HT-29 (cell line): ENCODE data around the gene LAMA2. TPM values are rescaled to one million over a fixed set of nuclear protein-coding genes. Genes with fewer than 3 reads are reported as not detected.

Experiments used
- DNase-seq: peaks from one replicate; pipeline ENCODE4 v3.0.0-alpha.2; 2015; ENCODE audit warnings: low spot score
- total RNA-seq: library from RNA; depleted of rRNA; stranded (reverse); fragments of >200 nt; shearing (Covaris generic); gene quantifications from 2 replicates; pipeline ENCODE4 v1.2.3, GENCODE V29; 2014

Gene LAMA2
- total RNA-seq, 1 experiment from 2014 or later: 0.08 TPM

GRCh38 chr6:129262661-129263060 is 379.7 kb downstream of the LAMA2 start:
- DNase-seq: no peak

DNA sequence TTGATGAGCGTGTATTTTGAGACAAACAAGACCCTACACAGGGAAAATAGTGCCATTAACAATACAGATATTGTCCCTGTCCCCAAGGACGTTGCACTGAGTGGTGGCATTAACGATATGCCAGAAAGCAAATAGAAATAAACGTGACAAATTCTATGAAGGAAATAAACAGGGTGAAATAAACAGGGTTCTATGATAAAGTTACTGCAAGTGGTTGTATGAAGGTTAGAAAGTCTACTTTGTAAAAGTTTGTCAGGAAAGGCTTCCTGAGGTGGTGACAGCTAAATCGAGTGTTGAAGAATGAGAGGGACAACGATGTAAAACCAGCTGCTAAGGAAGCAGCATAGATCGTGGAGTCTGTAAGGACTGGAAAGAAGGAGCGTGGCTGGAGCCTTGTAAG is 380.2 kb downstream of the LAMA2 start:
- no peak for DNase-seq

GRCh38 chr6:129264480-129265045 is 381.6 kb downstream of the LAMA2 start:
- DNase-seq: no peak

- no peak for DNase-seq
These were observed 384.1 kb downstream of the LAMA2 start for GRCh38 chr6:129267028-129267427.

DNA sequence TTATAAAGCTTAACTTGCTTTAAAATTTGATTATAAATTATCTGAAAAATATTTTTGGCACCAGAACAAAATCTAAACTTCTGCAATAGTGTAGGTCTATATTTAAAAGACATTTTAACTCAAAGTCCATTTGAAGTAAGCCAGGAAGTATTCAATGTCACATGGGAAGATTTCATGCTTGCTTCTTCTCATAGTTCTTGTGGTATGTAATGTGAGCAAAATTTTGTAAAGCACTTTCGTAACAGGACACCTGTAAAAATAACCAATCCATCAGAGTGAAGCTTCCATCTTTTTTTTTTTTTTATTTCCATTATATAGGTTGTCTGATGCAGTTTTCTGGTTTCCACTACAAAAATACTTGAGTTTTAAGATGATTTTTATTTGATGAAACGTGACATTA is 386.1 kb downstream of the LAMA2 start:
- no peak for DNase-seq

- DNase-seq: no peak
These were observed 387.0 kb downstream of the LAMA2 start for GRCh38 chr6:129269891-129270290.

DNA sequence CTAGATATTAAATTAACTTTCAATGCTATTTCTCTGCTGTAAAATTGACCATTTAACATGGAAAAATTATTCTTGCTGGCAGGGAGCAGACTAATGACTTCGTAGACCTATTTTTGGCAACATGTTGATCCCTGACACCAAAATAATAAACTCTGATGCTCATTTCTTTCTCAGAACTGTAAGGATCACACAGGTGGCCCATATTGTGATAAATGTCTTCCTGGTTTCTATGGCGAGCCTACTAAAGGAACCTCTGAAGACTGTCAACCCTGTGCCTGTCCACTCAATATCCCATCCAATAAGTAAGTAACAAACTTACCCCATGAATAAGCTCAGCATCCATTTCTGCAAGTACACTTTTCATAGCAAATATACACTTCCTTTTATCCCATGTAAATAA is 387.5 kb downstream of the LAMA2 start:
- DNase-seq: no peak

DNA sequence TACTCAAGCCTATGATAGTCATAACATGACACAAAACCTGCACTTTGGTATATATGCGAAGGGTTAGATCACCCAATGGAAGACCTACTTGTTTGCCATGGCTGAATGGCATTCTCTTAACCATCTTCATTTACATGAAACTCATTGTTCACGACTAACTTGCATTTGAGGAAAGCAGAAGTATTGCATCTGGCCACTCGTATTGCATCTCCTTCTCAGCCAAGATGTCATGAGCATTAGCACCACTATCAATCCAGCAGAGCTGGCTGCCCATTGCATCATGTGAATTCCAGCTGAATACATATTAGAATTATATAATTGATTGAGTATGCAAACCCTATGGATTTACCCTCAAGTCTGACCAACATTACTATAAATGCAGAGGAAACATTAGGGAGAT is 390.2 kb downstream of the LAMA2 start:
- no peak for DNase-seq

GRCh38 chr6:129276461-129276860 is 393.5 kb downstream of the LAMA2 start:
- DNase-seq: no peak

DNA sequence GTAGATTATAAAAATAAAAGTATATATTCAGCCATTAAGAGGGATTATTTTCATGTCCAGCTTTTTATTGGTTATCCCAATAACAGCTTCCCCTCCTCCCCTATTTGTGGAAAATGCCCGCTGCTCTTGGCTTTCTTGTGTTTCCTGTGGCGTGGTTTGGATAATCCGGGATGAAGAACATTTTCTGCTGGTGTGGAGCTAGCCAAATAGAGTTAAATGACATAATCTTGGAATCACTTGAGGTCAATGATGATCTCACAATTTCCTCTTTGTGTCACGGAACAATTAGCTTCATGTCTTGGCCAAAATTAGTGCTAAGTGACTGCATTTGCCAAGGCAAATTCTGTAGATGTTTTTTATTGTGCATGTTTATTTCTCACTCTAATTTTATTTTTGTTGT is 394.0 kb downstream of the LAMA2 start:
- DNase-seq: no peak

- no peak for DNase-seq
These were observed 396.7 kb downstream of the LAMA2 start for GRCh38 chr6:129279343-129280292.

DNA sequence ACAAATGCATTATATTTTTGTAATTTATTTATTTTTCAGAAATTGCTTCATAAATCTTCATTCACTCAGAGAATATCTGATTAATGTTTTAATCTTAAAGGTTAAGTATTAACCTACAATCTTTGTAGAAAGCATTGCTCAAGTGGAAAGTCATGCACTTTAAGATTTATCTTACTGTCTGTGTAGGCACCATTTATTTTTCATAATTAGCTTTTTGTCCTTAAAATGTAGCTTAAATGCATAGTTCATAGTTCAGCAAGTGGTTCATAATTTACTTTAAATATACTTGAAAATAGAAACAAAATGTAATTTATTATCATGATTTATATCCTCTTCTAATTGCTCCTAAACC is 397.3 kb downstream of the LAMA2 start:
- DNase-seq: no peak

DNA sequence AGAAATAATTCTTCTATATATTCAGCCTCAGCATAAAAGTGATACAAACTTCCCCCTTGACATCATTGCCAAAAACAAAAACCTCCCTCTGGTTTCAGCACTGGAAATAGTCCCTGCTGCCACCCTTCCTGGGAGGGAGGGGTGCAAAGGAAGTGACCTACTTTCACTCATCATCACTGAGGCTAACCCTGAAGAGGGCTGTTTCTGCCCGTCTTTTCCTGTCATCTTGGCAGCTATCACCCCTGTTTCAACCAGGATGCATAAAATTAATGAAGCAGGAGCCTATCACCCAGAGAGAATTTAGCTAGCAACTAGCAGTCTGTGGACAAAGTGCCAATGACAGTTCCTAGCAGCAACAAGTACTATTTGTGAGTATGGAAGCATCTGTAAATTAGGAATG is 397.8 kb downstream of the LAMA2 start:
- no peak for DNase-seq

DNA sequence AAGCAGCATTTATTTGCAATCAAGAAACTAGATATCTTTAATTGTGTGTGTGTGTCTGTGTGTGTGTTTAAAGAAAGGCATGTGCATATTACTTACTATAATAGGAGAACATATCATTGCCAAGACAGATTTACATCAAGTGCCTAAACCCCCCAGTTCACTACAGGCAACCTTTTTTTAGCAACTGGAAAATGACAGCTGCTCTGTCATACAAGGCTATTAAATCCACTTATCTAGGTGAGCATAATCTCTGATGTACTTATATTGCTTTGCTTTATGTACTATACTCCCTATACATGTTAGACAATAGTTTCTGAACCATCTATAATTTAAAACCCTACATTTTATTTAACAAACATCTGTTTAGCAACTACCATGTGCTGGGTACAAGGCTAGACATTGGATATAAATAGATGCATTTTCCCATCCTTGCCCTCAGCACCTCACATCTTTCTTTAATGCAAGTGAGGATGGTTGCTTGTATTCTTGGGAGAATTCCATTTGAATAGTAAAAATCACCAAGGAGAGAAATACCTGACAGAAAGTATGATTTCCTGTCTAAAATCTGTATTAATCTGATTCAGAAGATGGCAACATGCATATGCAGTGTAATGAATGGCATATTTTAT is 398.3 kb downstream of the LAMA2 start:
- DNase-seq: no peak

DNA sequence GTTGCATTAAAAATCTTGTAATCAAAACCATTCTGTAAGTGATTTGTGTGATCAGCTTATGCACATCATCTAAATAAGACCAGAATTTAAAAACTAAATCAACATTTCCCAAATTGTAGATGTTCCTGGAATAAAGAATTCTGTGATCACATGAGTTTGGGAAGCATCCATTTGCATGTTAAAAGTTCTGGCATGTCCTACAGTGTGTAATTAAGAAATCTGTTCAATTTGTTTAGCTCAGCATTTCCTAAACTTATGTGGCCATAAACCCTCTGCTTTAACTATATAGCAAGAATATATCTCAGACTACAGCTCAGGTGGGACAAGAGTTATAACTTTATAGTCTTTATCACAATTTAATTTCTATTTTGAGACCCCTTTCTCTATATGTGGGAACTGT is 399.1 kb downstream of the LAMA2 start:
- DNase-seq: no peak

GRCh38 chr6:129284225-129284624 is 401.3 kb downstream of the LAMA2 start:
- no peak for DNase-seq

- DNase-seq: no peak
These were observed 404.6 kb downstream of the LAMA2 start for GRCh38 chr6:129287231-129288177.

DNA sequence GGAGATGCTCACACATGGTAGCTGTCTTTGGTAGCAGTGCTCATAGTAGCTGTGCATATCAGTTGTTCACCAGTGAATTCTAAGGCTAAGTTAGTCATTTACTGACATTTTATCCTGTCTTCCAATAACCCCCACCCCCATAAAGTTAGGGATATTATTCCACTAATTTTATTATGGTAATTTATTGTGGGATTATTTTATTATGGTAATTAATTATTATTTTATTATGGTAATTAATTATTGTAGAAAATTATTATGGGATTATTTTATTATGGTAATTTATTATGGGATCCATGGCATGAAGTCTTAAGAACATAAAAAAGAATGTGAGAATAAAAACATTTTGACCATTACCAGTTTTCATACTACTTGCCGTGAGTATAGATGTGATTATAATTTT is 406.5 kb downstream of the LAMA2 start:
- no peak for DNase-seq

DNA sequence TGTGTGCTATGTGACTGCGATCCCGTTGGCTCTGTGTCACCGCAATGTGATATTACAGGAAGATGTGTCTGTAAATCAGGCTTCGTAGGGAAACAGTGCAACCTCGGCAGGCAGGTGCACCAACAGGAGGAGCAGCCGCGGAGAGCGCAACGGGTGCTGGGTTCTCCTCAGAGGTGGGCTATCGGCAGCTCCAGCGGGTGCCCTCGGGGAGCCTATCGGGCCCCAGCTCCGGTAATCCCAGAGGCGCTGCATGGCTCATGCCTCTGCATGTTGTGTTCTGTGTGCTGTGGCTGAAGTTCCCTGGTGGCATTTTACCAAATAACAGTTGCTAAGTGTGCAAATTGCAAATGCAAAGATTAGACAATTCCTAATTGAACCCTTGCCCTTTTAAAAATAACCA is 409.9 kb downstream of the LAMA2 start:
- no peak for DNase-seq

DNA sequence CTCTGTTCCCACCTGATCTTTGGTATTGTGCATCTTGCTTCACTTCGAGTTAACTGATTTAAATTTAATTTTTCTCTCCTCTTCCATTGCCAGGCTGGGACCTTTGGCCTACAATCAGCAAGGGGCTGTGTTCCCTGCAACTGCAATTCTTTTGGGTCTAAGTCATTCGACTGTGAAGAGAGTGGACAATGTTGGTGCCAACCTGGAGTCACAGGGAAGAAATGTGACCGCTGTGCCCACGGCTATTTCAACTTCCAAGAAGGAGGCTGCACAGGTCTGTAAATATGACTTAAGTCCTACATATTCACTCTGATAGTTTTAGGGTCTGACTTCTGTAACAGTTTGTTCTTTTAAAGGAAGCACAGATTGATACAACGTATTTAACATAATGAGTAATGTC is 414.7 kb downstream of the LAMA2 start:
- no peak for DNase-seq

GRCh38 chr6:129302671-129303070 is 419.7 kb downstream of the LAMA2 start:
- DNase-seq: no peak

GRCh38 chr6:129306826-129307225 is 423.9 kb downstream of the LAMA2 start:
- no peak for DNase-seq
